K562 (cell line): ENCODE data around the gene FCAMR. TPM values are rescaled to one million over a fixed set of nuclear protein-coding genes. Genes with fewer than 3 reads are reported as not detected.

Experiments
- HDAC1 ChIP-seq, 2 experiments: fragments of 450-650 bp; IDR thresholded peaks; 2 replicates each; pipeline ENCODE4 v1.6.1; 2016 to 2017; ENCODE audit warnings: inconsistent platforms in 1 of 2, mild to moderate bottlenecking in 1 of 2, moderate library complexity in 1 of 2
- IFI16 ChIP-seq: fragments of 250-450 bp; sonication (Bioruptor Pico); IDR thresholded peaks from 2 replicates; pipeline ENCODE4 v2.1.2; 2022; ENCODE audit warnings: mild to moderate bottlenecking, inconsistent platforms
- NFYB ChIP-seq: IDR thresholded peaks from 2 replicates; pipeline ENCODE4 v1.6.1; 2011; ENCODE audit warnings: mild to moderate bottlenecking, moderate library complexity; ENCODE audit not compliant: insufficient read length; ENCODE audit errors: extremely low read depth
- YY1 ChIP-seq, 3 experiments: IDR thresholded peaks; 2 replicates each; pipeline ENCODE4 v1.6.1; 2011; ENCODE audit warnings: low read length in 2 of 3, mild to moderate bottlenecking in 2 of 3, moderate library complexity in 2 of 3, borderline replicate concordance in 1 of 3, control low read depth in 1 of 3, low read depth in 1 of 3; ENCODE audit not compliant: insufficient read depth in 3 of 3, insufficient replicate concordance in 2 of 3, control insufficient read depth in 1 of 3, insufficient read length in 1 of 3; ENCODE audit errors: extremely low read depth in 1 of 3
- ZBTB11 ChIP-seq, 3 experiments: fragments of 200-800 bp in 1 of 3; fragments of 250-450 bp in 1 of 3; fragments of 450-650 bp in 1 of 3; sonication (Bioruptor Pico) in 1 of 3; sonication (Bioruptor generic) in 1 of 3; formaldehyde crosslinking in 1 of 3; IDR thresholded peaks; 2 replicates each; pipeline versions ENCODE4 v1.6.1 to v1.8.0; 2016 to 2022; ENCODE audit warnings: mild to moderate bottlenecking in 2 of 3, missing genetic modification characterization in 2 of 3, missing compliant biosample characterization in 1 of 3, moderate library complexity in 1 of 3
- ZNF445 ChIP-seq: fragments of 250-450 bp; sonication (Bioruptor Pico); IDR thresholded peaks from 2 replicates; pipeline ENCODE4 v1.4.0; 2020; ENCODE audit warnings: low read depth, mild to moderate bottlenecking, moderate library complexity
- polyA plus RNA-seq, 8 experiments: library from polyadenylated mRNA; depleted of rRNA in 4 of 8; stranded (reverse) in 5 of 8; unstranded in 3 of 8; fragments of >200 nt; fragmentation: Nextera tagmentation in 2 of 8; fragmentation: Illumina TruSeq in 1 of 8; extraction: Ambion mirVana in 2 of 8; extraction: Trizol in 1 of 8; gene quantifications; 2 replicates each; pipeline versions ENCODE4 v1.2.1 to v1.2.3, GENCODE V29; 2011 to 2014; ENCODE audit warnings: inconsistent platforms in 1 of 8, missing spikeins in 1 of 8
- total RNA-seq, 7 experiments: library from RNA; depleted of rRNA in 6 of 7; stranded (reverse); fragments of >200 nt in 6 of 7; fragmentation: Illumina TruSeq in 2 of 7; extraction: Trizol in 2 of 7; gene quantifications; 2 replicates each; pipeline versions ENCODE4 v1.2.1 to v1.2.3, GENCODE V29; 2011 to 2021; ENCODE audit warnings: low replicate concordance in 1 of 7
- TF ChIP-seq, protein P1 (sequence below): sonication (generic); formaldehyde crosslinking; IDR thresholded peaks from 2 replicates; pipeline ENCODE4 v1.8.1; 2023; ENCODE audit warnings: mild to moderate bottlenecking, missing genetic modification reagents

The FCAMR gene
- total and polyA plus RNA-seq, 9 of the 15 experiments (the other 6 are each of a cell fraction or from before 2014, with no cell fraction given), result not detected

DNA sequence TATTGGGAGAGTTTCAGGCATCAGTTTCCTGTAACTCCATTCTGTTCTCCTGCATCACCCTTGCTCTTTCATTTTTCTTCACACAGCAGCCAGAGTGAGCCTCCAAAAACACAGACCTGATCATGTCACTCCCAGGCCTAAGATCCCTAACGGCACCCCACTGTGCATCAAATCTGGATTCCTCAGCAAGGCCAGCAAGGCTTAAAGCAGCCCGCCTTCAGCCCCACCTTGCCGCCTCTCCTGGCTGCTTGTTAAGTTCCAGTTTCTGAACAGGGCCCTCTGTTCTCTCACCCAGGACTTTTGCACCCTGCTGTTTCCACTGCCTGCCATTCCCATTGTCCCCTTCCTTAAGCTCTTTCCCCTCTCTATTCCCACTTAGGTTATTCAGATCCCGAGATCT, 33.0 kb upstream of the FCAMR start (continued):
- TF ChIP-seq YY1 (IDR thresholded peaks at IDR 0.05; ENCODE audit: borderline replicate concordance in 1 of 3, control insufficient read depth in 1 of 3, extremely low read depth in 1 of 3, insufficient read depth in 3 of 3, insufficient read length in 1 of 3, insufficient replicate concordance in 2 of 3, low read depth in 1 of 3, low read length in 2 of 3), result no peak
- TF ChIP-seq ZNF445, result no peak
- TF ChIP-seq NFYB, result no peak
- TF ChIP-seq HDAC1 (IDR thresholded peaks at IDR 0.05), result no peak
- no peak for TF ChIP-seq ZBTB11 (CRISPR knock-in tag; IDR thresholded peaks at IDR 0.05)
- TF ChIP-seq IFI16 (CRISPR knock-in tag), result no peak
- TF ChIP-seq, protein P1, sequence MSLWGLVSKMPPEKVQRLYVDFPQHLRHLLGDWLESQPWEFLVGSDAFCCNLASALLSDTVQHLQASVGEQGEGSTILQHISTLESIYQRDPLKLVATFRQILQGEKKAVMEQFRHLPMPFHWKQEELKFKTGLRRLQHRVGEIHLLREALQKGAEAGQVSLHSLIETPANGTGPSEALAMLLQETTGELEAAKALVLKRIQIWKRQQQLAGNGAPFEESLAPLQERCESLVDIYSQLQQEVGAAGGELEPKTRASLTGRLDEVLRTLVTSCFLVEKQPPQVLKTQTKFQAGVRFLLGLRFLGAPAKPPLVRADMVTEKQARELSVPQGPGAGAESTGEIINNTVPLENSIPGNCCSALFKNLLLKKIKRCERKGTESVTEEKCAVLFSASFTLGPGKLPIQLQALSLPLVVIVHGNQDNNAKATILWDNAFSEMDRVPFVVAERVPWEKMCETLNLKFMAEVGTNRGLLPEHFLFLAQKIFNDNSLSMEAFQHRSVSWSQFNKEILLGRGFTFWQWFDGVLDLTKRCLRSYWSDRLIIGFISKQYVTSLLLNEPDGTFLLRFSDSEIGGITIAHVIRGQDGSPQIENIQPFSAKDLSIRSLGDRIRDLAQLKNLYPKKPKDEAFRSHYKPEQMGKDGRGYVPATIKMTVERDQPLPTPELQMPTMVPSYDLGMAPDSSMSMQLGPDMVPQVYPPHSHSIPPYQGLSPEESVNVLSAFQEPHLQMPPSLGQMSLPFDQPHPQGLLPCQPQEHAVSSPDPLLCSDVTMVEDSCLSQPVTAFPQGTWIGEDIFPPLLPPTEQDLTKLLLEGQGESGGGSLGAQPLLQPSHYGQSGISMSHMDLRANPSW (CRISPR knock-in tag), result no peak
